ENCODE measurements around the gene PUDP.

- TF ChIP-seq, protein P1, sequence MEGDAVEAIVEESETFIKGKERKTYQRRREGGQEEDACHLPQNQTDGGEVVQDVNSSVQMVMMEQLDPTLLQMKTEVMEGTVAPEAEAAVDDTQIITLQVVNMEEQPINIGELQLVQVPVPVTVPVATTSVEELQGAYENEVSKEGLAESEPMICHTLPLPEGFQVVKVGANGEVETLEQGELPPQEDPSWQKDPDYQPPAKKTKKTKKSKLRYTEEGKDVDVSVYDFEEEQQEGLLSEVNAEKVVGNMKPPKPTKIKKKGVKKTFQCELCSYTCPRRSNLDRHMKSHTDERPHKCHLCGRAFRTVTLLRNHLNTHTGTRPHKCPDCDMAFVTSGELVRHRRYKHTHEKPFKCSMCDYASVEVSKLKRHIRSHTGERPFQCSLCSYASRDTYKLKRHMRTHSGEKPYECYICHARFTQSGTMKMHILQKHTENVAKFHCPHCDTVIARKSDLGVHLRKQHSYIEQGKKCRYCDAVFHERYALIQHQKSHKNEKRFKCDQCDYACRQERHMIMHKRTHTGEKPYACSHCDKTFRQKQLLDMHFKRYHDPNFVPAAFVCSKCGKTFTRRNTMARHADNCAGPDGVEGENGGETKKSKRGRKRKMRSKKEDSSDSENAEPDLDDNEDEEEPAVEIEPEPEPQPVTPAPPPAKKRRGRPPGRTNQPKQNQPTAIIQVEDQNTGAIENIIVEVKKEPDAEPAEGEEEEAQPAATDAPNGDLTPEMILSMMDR (IDR thresholded peaks at IDR 0.05): no peak
- TF ChIP-seq POLR2A (IDR thresholded peaks at IDR 0.05) (no peak), EP300 (IDR thresholded peaks at IDR 0.05) (no peak)
Observed at GRCh38 chrX:7059859-7060258, 88.1 kb downstream of the PUDP start.
